Spleen (tissue), 11 donors: ENCODE measurements around the gene SLC2A10. TPM values are rescaled to one million over a fixed set of nuclear protein-coding genes. Genes with fewer than 3 reads are reported as not detected.
"Not testable (repeated sequence)": the region's sequence is repeated elsewhere in the genome, so short reads cannot be mapped to it uniquely, and the experiment has no call there.

Source experiments
- DNase-seq: peaks from one replicate; pipeline ENCODE4 v3.0.0-alpha.2; 2020
- H3K27ac ChIP-seq, 8 donors: fragments of 200-600 bp; sonication (generic) in 7 of 8; 1 replicate in 4 of 8; 2 replicates in 4 of 8; pipeline versions ENCODE4 v1.5.0 to v1.8.0; 2016 to 2021; ENCODE audit warnings: inconsistent platforms in 4 of 8, mild to moderate bottlenecking in 4 of 8, moderate library complexity in 1 of 8
- H3K27me3 ChIP-seq, 7 donors: fragments of 200-600 bp; sonication (generic) in 6 of 7; replicated peaks in 1 of 7; 1 replicate in 4 of 7; 2 replicates in 3 of 7; pipeline versions ENCODE4 v1.5.0 to v1.8.0; 2016 to 2021; ENCODE audit warnings: inconsistent platforms in 3 of 7, mild to moderate bottlenecking in 1 of 7
- H3K36me3 ChIP-seq, 6 donors: fragments of 200-600 bp; sonication (generic) in 5 of 6; 1 replicate in 4 of 6; 2 replicates in 2 of 6; pipeline versions ENCODE4 v1.5.0 to v1.8.0; 2016 to 2021; ENCODE audit warnings: inconsistent platforms in 2 of 6
- H3K4me1 ChIP-seq, 6 donors: fragments of 200-600 bp; sonication (generic) in 5 of 6; 1 replicate in 3 of 6; 2 replicates in 3 of 6; pipeline versions ENCODE4 v1.5.0 to v1.8.0; 2016 to 2021; ENCODE audit warnings: inconsistent platforms in 3 of 6
- H3K4me3 ChIP-seq, 8 donors: fragments of 200-600 bp; sonication (generic) in 7 of 8; 1 replicate in 4 of 8; 2 replicates in 4 of 8; pipeline versions ENCODE4 v1.5.0 to v1.8.0; 2016 to 2021; ENCODE audit warnings: inconsistent platforms in 4 of 8, mild to moderate bottlenecking in 4 of 8, moderate library complexity in 2 of 8
- H3K9me3 ChIP-seq, 8 donors: fragments of 200-600 bp; sonication (generic) in 7 of 8; 1 replicate in 4 of 8; 2 replicates in 4 of 8; pipeline versions ENCODE4 v1.5.0 to v1.8.0; 2016 to 2021; ENCODE audit warnings: inconsistent platforms in 4 of 8
- POLR2A ChIP-seq, 3 donors: fragments of 450-650 bp; IDR thresholded peaks; one replicate each; pipeline ENCODE4 v1.5.1; 2017; ENCODE audit warnings: antibody characterized with exemption in 3 of 3, mild to moderate bottlenecking in 1 of 3
- POLR2AphosphoS5 ChIP-seq, 3 donors: sonication (generic); formaldehyde crosslinking; IDR thresholded peaks; one replicate each; pipeline ENCODE4 v1.5.1; 2017; ENCODE audit warnings: antibody characterized with exemption in 3 of 3
- WGBS, 5 donors: extraction: QIAGEN DNeasy Blood & Tissue Kit in 3 of 5; methylation state at CpG; one replicate each; pipeline versions ENCODE4 v1.1.5 to v1.1.7; 2013 to 2018; 5-methylcytosine and 5-hydroxymethylcytosine counted together
- intact Hi-C: fragments of 100-400 bp; cut with DNase I; formaldehyde crosslinking; loops from one replicate; pipeline ENCODE4 v1.15.0; 2023; ENCODE audit warnings: low total_unique reads
- polyA plus RNA-seq, 3 donors: library from polyadenylated mRNA; stranded (reverse); fragments of 200-250 nt; gene quantifications; one replicate each; pipeline ENCODE4 v1.2.1, GENCODE V29; 2013
- total RNA-seq, 7 donors: library from RNA; depleted of rRNA in 3 of 7; stranded (reverse); fragments of >200 nt in 3 of 7; fragmentation: NEBNext Ultra II Directional in 4 of 7; extraction: Animal tissue kit (Norgen Biotek cat#: 25700) in 4 of 7; gene quantifications; one replicate each; pipeline versions ENCODE4 v1.1.0 to v1.2.1, GENCODE V29; 2016 to 2021
- TF ChIP-seq, protein P1 (sequence below), 11 experiments: fragments of 200-600 bp in 7 of 11; fragments of 450-650 bp in 4 of 11; sonication (generic) in 4 of 11; IDR thresholded peaks in 8 of 11; conservative IDR thresholded peaks in 3 of 11; 1 replicate in 7 of 11; 2 replicates in 4 of 11; pipeline versions ENCODE4 v1.4.0 to v1.8.0; 2016 to 2021; ENCODE audit warnings: antibody characterized with exemption in 11 of 11, inconsistent platforms in 4 of 11, mild to moderate bottlenecking in 1 of 11
- donor health status: healthy with polysubstance abuse.
- donor health status: DM: no; HTN: no; CAD: no; lungs with moderate emphysema.
- donor health status: DM: no; HTN: no; CAD: no.
- donor health status: Bipolar disorder and iron deficiency.
- donor health status: healthy.
- donor health status: DM: no; HTN: no; CAD: no.
- donor health status: DM: yes; HTN: yes; CAD: no.

SLC2A10 gene
- total and polyA plus RNA-seq, 10 donors = 1.9 to 7.3 (median 2.9) TPM

DNA sequence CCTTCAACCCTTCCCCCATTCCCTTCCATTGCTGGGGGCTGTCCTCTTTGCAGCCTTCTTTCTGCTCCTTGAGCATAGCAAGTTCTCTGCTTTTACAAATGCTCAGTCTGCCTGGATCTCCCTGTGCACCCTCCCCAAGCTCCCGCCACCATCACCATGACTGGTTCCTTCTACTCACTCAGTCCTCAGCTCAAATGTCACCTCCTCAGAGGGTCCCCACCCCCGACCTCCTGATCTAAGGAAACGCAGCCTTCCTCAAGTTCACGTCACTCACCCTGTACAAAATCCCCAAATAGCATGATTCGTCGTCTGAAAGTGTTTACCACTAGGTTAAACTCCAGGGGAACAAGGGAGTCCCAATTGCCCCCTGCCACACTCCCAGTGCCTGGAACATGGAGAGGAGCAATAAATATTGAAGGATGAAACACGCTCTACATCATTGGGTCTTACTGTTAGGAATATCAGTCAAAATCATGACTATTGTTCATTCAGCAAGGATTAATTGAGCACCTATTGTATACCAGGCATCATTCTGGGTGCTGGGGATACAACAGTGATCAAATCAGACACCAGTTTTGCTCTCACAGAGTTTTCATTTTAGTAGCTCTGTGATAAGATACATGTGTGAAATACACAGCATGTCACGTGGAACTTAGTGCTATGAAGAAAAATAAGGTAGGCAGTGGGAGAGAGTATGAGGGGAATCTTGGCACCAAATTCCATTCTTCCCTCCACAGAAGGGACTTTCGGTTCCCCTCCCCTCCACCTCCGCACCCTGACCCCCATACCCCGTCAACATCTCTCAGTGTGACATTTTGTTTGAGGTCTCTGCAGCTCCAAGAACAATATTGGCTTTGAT lies 35.8 kb upstream of the SLC2A10 start:
- no peaks in the 10 kb centered on the region for H3K27me3 ChIP-seq
- intact Hi-C loops = loop anchor here (5.0 kb wide), 1 partner anchor 101 kb away; no protein-coding TSS in a partner anchor
- DNase-seq = no peak
- TF ChIP-seq POLR2AphosphoS5 (IDR thresholded peaks at IDR 0.05) = no peak
- no peak for TF ChIP-seq POLR2A (IDR thresholded peaks at IDR 0.05)
- TF ChIP-seq, protein P1, sequence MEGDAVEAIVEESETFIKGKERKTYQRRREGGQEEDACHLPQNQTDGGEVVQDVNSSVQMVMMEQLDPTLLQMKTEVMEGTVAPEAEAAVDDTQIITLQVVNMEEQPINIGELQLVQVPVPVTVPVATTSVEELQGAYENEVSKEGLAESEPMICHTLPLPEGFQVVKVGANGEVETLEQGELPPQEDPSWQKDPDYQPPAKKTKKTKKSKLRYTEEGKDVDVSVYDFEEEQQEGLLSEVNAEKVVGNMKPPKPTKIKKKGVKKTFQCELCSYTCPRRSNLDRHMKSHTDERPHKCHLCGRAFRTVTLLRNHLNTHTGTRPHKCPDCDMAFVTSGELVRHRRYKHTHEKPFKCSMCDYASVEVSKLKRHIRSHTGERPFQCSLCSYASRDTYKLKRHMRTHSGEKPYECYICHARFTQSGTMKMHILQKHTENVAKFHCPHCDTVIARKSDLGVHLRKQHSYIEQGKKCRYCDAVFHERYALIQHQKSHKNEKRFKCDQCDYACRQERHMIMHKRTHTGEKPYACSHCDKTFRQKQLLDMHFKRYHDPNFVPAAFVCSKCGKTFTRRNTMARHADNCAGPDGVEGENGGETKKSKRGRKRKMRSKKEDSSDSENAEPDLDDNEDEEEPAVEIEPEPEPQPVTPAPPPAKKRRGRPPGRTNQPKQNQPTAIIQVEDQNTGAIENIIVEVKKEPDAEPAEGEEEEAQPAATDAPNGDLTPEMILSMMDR (IDR thresholded peaks at IDR 0.05 in 8 of 11, conservative IDR thresholded peaks at IDR 0.05 in 3 of 11) = no peak
- peaks cover 0 to 28% (median 19%) of the 10 kb centered on the region in 8 donors for H3K9me3 ChIP-seq
- peaks cover 0 to 11% (median 2%) of the 10 kb centered on the region in 6 donors for H3K4me1 ChIP-seq
- H3K36me3 ChIP-seq = no peaks in the 10 kb centered on the region
- H3K27ac ChIP-seq = no peak overlapping the region
- WGBS, 5 donors = 80 to 88% (median 85%) methylated on average over 11 of the region's 11 CpGs
- no peak overlapping the region for H3K4me3 ChIP-seq

DNA sequence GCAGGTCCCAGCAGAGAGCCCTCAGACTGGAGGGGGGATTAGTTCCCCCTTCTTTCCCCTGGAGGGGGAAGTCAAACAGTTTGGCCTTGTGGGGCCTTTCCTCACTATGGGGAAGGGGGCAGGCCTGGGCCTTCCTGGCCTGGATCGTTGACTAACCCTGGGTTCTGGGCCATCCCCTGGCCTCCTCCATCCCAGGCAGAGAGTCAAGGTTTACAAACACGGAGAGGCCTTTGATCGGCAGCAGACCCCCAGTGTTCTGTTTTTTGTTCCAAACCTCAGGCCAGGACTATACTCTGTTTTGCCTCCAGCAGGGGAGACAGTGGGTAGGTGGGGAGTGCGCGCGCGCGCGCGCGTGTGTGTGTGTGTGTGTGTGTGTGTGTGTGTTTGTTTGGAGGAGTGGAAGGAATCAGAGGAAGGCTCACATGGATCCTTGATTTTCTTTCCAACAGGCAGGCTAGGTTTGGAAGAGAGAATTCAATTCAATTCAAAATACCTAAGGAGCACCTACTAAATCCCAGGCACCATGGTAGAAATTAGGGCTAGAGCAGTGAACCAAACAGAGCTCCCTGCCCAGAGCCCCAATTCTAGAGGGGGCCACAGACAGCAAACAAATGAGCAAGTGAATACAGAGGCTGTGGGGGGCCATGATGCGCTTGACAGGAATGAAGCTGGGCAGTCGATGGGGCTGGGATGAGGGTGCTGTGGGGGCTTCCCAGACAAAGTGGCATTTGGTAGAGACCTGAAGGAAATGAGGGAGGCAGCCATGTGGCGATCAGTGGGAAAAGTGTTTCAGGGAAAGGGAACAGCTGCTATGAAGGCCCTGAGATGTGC lies 35.0 kb upstream of the SLC2A10 start:
- H3K27ac ChIP-seq = no peak overlapping the region
- H3K9me3 ChIP-seq = peaks cover 0 to 28% (median 18%) of the 10 kb centered on the region in 8 donors
- H3K4me3 ChIP-seq = no peak overlapping the region
- DNase-seq = no peak
- H3K36me3 ChIP-seq = no peaks in the 10 kb centered on the region
- peaks cover 0 to 11% (median 2%) of the 10 kb centered on the region in 6 donors for H3K4me1 ChIP-seq
- 69 to 86% (median 74%) methylated on average over 14 of the region's 14 CpGs for WGBS, 5 donors
- no peaks in the 10 kb centered on the region for H3K27me3 ChIP-seq
- intact Hi-C loops = loop anchor here (5.0 kb wide), 1 partner anchor 102 kb away; no protein-coding TSS in a partner anchor
- TF ChIP-seq POLR2A (IDR thresholded peaks at IDR 0.05) = no peak
- no peak for TF ChIP-seq POLR2AphosphoS5 (IDR thresholded peaks at IDR 0.05)
- TF ChIP-seq, protein P1 (IDR thresholded peaks at IDR 0.05 in 8 of 11, conservative IDR thresholded peaks at IDR 0.05 in 3 of 11) = no peak

DNA sequence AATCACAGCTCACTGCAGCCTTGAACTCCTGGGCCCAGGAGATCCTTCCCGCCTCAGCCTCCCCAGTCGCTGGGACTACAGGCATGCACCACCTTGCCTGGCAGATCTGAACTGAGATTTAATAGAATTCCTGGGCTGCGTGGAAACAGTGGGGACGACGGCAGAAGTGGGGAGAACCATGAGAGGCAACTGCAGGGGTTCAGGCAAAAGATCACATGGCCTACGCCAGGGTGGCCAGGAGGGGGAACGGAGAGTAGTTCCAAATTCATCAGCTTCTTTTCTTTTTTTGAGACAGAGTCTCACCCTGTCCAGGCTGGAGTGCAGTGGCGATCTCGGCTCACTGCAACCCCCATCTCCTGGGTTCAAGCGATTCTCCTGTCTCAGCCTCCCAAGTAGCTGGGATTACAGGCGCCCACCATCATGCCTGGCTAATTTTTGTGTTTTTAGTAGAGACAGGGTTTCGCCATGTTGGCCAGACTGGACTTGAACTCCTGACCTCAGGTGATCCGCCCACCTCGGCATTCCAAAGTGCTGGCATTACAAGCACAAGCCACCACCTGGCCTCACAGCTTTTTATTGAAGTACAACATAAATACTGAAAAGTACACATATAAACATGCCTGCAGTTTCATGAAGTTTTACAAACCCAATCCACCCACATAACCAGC lies 32.7 kb upstream of the SLC2A10 start:
- intact Hi-C loops, H3K27me3 ChIP-seq, DNase-seq, H3K27ac ChIP-seq, H3K4me3 ChIP-seq, H3K9me3 ChIP-seq: not testable (repeated sequence)
- H3K4me1 ChIP-seq = peaks cover 0 to 13% (median 9%) of the 10 kb centered on the region in 6 donors
- 92 to 97% (median 96%) methylated on average over 11 to 14 of the region's 14 CpGs for WGBS, 5 donors
- peaks cover 0 to 12% (median 3%) of the 10 kb centered on the region in 6 donors for H3K36me3 ChIP-seq

DNA sequence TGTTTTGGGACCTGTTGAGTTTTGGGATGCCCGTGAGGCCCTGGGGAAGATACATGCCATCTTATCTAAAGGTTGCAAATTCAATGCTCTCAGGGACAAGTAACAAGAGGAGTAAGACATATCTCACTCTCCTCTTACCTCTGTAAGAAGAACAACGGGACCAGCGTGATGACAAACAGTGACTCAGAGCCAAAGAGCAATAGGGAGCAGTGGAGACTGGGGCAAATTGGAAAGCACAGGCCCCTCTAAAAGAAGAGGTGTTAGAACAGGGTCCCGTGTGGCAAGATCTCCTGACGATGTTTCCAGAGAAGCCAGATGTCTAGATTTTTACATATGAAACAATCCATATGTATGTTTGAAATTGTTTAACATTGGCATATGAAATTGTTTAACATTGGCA lies 31.8 kb upstream of the SLC2A10 start:
- H3K4me1 ChIP-seq = peaks cover 0 to 17% (median 13%) of the 10 kb centered on the region in 6 donors
- peaks cover 0 to 12% (median 3%) of the 10 kb centered on the region in 6 donors for H3K36me3 ChIP-seq
- H3K27ac ChIP-seq = no peak overlapping the region
- intact Hi-C loops = no loop called here
- H3K9me3 ChIP-seq = peaks cover 0 to 1% (median 0%) of the 10 kb centered on the region in 8 donors
- no peaks in the 10 kb centered on the region for H3K27me3 ChIP-seq
- DNase-seq = no peak
- TF ChIP-seq POLR2AphosphoS5 (IDR thresholded peaks at IDR 0.05) (no peak), POLR2A (IDR thresholded peaks at IDR 0.05) (no peak)
- TF ChIP-seq, protein P1 (IDR thresholded peaks at IDR 0.05 in 8 of 11, conservative IDR thresholded peaks at IDR 0.05 in 3 of 11) = no peak
- no peak overlapping the region for H3K4me3 ChIP-seq
- WGBS, 5 donors = 85 to 97% (median 95%) methylated on average over 5 of the region's 5 CpGs
